ENCODE measurements around the gene ZNF33B.

GRCh38 chr10:42635098-42635497 lies 3.3 kb downstream of the ZNF33B start:
- no peak for TF ChIP-seq TEAD4 (CRISPR knock-in tag; IDR thresholded peaks at IDR 0.05)
- no peak for TF ChIP-seq CTCF (IDR thresholded peaks at IDR 0.05)
- no peak for TF ChIP-seq OVOL2 (CRISPR knock-in tag; IDR thresholded peaks at IDR 0.05; ENCODE audit: borderline replicate concordance)
- TF ChIP-seq CREB1 (CRISPR knock-in tag; IDR thresholded peaks at IDR 0.05), result no peak
- TF ChIP-seq ARID4B (CRISPR knock-in tag; IDR thresholded peaks at IDR 0.05; ENCODE audit: borderline replicate concordance), result no peak
- TF ChIP-seq FOXJ3 (CRISPR knock-in tag; IDR thresholded peaks at IDR 0.05; ENCODE audit: borderline replicate concordance), result no peak
- no peak for TF ChIP-seq NR2C2 (CRISPR knock-in tag; IDR thresholded peaks at IDR 0.05)
- TF ChIP-seq ESRRA (CRISPR knock-in tag; IDR thresholded peaks at IDR 0.05; ENCODE audit: borderline replicate concordance), result no peak
- no peak for TF ChIP-seq SP1 (CRISPR knock-in tag; conservative IDR thresholded peaks at IDR 0.05)
- TF ChIP-seq ZNF281 (CRISPR knock-in tag; IDR thresholded peaks at IDR 0.05), result no peak
- no peak for TF ChIP-seq JUN (CRISPR knock-in tag; IDR thresholded peaks at IDR 0.05)
- no peak for TF ChIP-seq KAT7 (CRISPR knock-in tag; IDR thresholded peaks at IDR 0.05; ENCODE audit: borderline replicate concordance)
